Measurements from ENCODE around the gene SKIC8.
"Not testable (repeated sequence)": the region's sequence is repeated elsewhere in the genome, so short reads cannot be mapped to it uniquely, and the experiment has no call there.

SKIC8 gene

GRCh38 chr15:78256044-78256437, 43.4 kb downstream of the SKIC8 start:
- no peak for DNase-seq (ENCODE audit: low read depth in 2 of 2)

- no peak for DNase-seq (ENCODE audit: low read depth in 2 of 2)
Observed at GRCh38 chr15:78255421-78256043, 43.9 kb downstream of the SKIC8 start.

GRCh38 chr15:78251136-78251535, 48.3 kb downstream of the SKIC8 start:
- no peak for DNase-seq (ENCODE audit: low read depth in 2 of 2)

- no peak for DNase-seq (ENCODE audit: low read depth in 2 of 2)
Observed at GRCh38 chr15:78249131-78249530, 50.3 kb downstream of the SKIC8 start.

GRCh38 chr15:78247911-78248310, 51.5 kb downstream of the SKIC8 start:
- DNase-seq (ENCODE audit: low read depth in 2 of 2) = no peak

- DNase-seq (ENCODE audit: low read depth in 2 of 2) = not testable (repeated sequence)
Observed at GRCh38 chr15:78245976-78246620, 53.3 kb downstream of the SKIC8 start.

- DNase-seq (ENCODE audit: low read depth in 2 of 2) = not testable (repeated sequence)
Observed at GRCh38 chr15:78245392-78245791, 54.0 kb downstream of the SKIC8 start.

- no peak for DNase-seq (ENCODE audit: low read depth in 2 of 2)
Observed at GRCh38 chr15:78244893-78245292, 54.5 kb downstream of the SKIC8 start.

GRCh38 chr15:78244101-78244500, 55.3 kb downstream of the SKIC8 start:
- no peak for DNase-seq (ENCODE audit: low read depth in 2 of 2)

GRCh38 chr15:78243491-78243941, 55.9 kb downstream of the SKIC8 start:
- no peak for DNase-seq (ENCODE audit: low read depth in 2 of 2)

- DNase-seq (ENCODE audit: low read depth in 2 of 2) = no peak
Observed at GRCh38 chr15:78243058-78243457, 56.4 kb downstream of the SKIC8 start.

GRCh38 chr15:78242128-78242527, 57.3 kb downstream of the SKIC8 start:
- no peak for DNase-seq (ENCODE audit: low read depth in 2 of 2)

GRCh38 chr15:78241017-78241416, 58.4 kb downstream of the SKIC8 start:
- DNase-seq (ENCODE audit: low read depth in 2 of 2) = peak; percentile 49 to 62

GRCh38 chr15:78239811-78240210, 59.6 kb downstream of the SKIC8 start:
- no peak for DNase-seq (ENCODE audit: low read depth in 2 of 2)

- no peak for DNase-seq (ENCODE audit: low read depth in 2 of 2)
Observed at GRCh38 chr15:78237146-78237545, 62.3 kb downstream of the SKIC8 start.

GRCh38 chr15:78236491-78236890, 62.9 kb downstream of the SKIC8 start:
- no peak for DNase-seq (ENCODE audit: low read depth in 2 of 2)

GRCh38 chr15:78234515-78235040, 64.8 kb downstream of the SKIC8 start, which contains the start of gene ACSBG1:
TSS of gene ACSBG1 (minus strand) at chr15:78234565. CDS start at chr15:78234501, 64 bp downstream.
- DNase-seq (ENCODE audit: low read depth in 2 of 2) = no peak

- DNase-seq (ENCODE audit: low read depth in 2 of 2) = no peak
Observed at GRCh38 chr15:78233496-78233895, 65.9 kb downstream of the SKIC8 start.

Measured in stimulated activated CD8-positive, alpha-beta memory T cell treated with anti-CD3 and anti-CD28 coated beads, Interleukin-7, amount 100 ng/mL, for 4 hours (primary cell).